NCI-H1436 (cell line): ENCODE results near the gene RBM47.
"Not testable (repeated sequence)": the region's sequence is repeated elsewhere in the genome, so short reads cannot be mapped to it uniquely, and the experiment has no call there.

Experiments used
- DNase-seq: peaks from one replicate; lab custom pipeline; 2025; lab: John Stamatoyannopoulos, UW

The RBM47 gene

GRCh38 chr4:40526741-40527140 is 102.9 kb downstream of the RBM47 start:
- DNase-seq: no peak

DNA sequence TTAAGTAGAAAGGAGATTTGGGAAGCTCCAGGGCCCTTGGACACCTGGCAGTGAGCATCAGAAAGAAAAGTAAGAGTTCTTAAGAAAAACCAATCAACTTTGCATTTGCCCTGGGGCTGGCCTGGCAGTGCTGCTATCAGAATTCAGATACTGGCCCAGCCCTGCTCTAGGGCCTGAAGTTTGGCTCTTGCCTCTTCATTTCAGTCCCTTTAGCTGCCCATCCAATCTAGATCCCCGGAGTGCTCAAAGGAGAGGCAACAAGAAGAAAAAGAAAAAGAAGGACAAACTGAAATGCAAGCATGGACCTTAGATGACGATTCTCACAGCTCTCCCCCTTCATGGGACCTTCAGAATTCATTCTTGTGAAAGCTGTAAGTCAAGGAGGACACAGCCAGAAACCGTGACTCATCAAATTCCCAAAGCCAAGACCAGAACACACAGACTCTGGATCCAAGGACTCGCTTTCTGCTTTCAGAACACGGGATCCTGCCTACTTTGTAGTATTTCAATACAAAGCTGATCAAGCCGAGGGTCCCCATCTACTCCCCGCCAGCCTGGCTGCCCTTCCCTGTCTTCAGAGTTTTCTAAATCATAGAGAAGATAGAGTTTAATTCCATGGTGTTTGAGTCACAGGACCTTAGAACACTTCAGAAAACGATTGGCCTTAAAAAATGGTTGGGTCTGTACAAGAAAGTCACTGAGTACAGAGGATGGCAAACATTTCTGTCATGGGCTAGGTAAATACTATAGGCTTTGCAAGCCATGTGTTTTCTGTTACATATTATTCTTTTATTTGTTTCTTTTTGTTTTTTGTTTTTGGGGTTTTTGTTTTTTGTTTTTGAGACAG is 103.7 kb downstream of the RBM47 start:
- no peak for DNase-seq

DNA sequence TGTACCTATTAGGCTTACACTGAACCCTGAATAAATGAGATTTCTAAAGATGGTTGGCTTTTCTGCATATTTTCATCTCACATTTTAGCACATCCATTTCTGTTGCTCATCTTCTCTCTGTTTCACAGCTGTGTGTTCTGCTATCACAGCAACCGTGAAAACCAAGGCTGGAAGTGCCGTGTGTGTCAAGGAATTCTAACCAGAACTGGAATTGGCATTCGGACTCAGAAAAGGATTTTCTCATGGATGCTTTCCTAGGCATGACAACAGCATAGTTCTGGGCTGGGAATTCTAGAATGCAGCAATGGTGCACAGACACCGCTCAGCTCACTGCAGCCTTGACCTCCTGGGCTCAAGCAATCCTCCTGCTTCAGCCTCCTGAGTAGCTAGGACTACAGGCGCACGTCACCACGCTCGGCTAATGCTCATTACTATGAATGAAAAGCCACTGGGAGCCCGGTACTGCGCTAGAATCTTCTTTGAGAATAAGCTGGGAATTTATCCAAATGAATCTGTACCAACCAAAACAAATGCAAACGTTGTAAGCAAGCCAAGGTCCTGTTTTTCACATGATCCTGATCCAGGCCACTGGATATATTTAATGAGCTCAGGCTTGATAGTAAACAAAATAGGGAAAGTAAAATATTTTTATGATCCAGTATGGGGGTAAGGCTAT is 105.2 kb downstream of the RBM47 start:
- no peak for DNase-seq

- no peak for DNase-seq
Measured at GRCh38 chr4:40523581-40523980, 106.1 kb downstream of the RBM47 start.

- no peak for DNase-seq
Measured at GRCh38 chr4:40521957-40522356, 107.7 kb downstream of the RBM47 start.

DNA sequence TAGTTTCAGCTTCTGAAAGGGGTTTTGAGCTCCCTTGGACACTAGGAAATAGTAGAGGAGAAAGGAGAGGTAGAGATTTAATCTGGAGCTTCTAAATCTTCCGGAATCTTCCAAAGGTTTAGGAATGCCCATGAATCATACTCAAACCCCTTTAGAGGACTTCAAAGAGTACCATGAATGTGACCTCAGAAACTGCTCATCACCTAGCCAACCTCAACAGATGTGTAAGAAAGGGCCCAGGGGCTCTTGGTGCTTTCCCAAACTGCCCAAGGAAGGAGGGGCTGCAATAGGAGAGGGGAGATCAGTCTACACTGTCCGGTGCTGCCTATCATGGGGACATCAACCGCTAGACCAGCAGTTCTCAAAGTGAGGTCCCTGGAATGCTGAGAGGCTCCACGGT is 109.1 kb downstream of the RBM47 start:
- DNase-seq: no peak

- not testable (repeated sequence) for DNase-seq
Measured at GRCh38 chr4:40517081-40517480, 112.6 kb downstream of the RBM47 start.

GRCh38 chr4:40516651-40517050 is 113.0 kb downstream of the RBM47 start:
- no peak for DNase-seq

DNA sequence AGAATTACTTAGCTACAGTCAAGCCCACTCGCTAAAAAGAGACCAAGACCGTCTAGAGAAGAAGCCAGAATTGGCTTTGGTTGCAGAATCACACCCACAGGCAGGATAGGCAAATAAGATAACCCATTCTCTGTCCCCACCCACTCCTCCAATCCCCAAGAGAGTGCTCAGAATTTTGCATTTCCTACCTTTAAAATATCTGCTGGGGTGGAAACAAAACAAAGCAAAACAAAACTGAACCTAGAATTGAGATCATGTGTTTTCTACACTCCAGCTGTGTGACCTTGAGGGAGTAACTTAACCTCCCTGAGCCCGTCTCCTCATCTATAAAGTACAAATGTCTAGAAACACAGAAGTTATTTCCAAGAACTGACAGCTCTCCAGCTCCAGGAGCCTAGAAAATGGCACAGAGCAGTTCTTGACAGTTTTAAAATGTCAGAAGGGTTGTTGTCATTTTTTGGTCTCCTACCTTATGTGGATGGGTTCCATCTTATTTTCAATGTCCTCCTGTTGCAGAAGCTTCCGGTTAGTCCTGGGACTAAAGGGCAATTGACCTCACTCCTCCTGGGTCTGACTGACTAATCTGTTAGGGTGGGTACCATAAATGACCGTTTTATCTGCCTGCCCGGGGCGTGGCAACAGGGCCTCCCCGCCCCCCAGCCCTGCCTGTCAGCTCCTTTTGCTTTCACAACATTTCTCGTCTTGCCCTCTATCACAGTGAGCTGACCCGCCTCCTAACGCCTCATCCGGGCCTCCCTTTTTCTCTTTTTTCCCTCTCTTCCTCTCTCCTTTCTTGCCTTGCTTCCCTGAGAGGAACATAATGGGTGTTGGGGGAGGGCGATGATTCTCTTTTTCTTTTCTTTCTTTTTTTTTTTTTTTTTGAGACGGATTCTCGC is 114.0 kb downstream of the RBM47 start:
- DNase-seq: no peak

GRCh38 chr4:40515037-40515397 is 114.6 kb downstream of the RBM47 start:
- DNase-seq: no peak

DNA sequence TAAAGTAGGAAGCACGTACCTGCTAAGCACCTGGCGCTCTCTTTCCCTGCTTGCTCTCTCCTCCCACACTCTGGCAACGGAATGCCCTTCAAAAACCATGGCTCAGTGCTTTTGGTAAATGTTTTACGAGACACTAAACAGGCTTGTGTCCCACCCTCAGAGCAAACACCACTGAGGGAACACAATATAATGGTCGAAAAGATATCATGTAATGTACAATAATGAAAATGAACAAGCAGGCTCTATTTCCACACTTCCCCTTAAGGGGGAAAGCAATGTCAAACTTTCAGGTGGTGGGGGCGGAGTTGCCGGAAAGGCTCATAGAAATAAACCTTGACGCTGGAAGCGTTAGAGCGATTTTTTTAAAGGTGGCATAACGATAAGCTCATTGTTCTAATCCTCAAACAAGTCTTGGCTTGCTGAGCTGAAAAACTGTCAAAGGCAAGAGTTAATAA is 115.1 kb downstream of the RBM47 start:
- no peak for DNase-seq

DNA sequence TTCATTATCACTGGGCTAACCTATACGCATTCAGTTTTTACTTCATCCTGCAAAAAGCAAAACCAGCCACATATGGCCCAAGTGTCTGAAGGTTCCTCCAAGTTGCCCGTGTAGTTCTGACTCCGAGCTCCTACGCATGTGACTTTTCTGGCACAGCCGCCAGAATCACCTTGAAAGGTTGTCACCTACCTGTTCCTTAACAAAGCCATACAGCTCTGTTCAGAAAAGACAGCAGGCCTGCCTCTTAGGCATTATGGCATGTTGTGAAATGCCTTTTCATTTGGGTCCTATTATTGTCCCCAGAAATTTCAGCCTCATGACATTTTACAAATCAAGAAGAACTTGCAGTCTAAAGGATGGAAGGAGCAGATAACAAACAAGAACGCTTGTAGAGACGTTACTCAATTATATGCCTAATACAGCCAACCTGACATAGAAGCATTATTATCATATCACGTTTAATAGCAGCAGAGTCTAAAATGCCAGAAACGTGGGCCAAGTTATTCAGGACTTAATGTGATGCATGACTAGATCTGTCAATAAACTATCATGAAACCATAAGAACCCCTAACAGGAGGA is 118.5 kb downstream of the RBM47 start:
- no peak for DNase-seq

- DNase-seq: no peak
Measured at GRCh38 chr4:40507977-40508376, 121.7 kb downstream of the RBM47 start.

DNA sequence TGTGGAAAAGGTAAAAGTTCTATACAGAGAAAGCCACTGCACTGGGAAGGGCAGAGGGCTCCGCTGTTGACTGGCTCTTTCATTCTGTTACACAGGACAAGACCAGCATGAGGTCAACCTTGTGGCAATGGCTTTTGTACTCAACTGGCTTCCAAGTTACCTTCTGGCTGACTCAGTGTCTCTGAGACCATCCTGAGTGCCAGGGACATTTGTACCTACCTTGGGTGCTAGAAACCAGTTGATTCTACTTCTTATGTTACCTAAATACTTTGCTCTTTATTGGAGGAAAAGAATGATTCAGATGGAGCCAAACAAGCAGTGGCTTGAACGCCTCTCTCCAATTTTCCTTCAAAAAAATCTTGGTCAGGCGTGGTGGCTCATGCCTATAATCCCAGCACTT is 123.2 kb downstream of the RBM47 start:
- no peak for DNase-seq

- no peak for DNase-seq
Measured at GRCh38 chr4:40506066-40506465, 123.6 kb downstream of the RBM47 start.

GRCh38 chr4:40502934-40503333 is 126.7 kb downstream of the RBM47 start:
- no peak for DNase-seq

- DNase-seq: no peak
Measured at GRCh38 chr4:40502220-40502619, 127.4 kb downstream of the RBM47 start.

GRCh38 chr4:40500781-40501180 is 128.9 kb downstream of the RBM47 start:
- no peak for DNase-seq

- no peak for DNase-seq
Measured at GRCh38 chr4:40493160-40493559, 136.5 kb downstream of the RBM47 start.

DNA sequence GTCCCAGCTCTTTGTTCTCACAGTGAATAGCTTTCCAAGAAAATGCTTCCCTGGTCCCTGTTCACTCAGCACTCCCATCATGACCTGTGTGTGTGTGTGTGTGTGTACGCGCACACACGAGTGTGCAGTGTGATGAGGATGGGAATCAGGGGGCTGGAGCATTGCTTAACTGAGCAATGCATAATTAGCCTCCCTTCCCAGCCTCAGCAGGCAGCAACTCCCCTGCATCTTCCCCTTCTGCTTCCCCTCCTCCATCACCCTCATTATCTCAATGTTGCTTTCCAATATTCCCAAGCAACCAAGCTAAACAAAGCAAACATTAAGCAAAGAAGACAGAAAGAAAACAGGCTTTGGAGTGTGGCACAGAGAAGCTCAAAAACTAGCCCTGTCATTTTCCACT is 137.0 kb downstream of the RBM47 start:
- DNase-seq: no peak

DNA sequence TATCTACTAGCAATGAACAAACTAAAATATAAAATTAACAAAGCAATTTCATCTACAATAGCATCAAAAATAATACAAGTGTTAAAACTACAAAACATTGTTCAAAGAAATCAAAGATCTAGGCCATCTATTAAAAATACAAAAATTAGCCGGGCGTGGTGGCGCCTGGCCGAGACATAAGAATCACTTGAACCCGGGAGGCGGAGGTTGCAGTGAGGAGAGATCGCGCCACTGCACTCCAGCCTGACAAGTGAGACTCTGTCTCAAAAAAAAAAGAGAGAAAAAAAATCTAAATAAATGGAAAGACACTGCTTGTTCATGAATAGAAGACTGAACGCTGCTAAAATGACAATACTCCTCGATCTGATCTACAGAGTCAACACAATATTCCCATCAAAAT is 139.2 kb downstream of the RBM47 start:
- no peak for DNase-seq

GRCh38 chr4:40489961-40490360 is 139.7 kb downstream of the RBM47 start:
- DNase-seq: no peak
